GM21528 (cell line): ENCODE data around the gene CHAF1A.

Source experiments
- ATAC-seq: cut with Tn5 transposase; IDR thresholded peaks from one replicate; pipeline ENCODE4 v1.9.1; 2021; ENCODE audit warnings: mild to moderate bottlenecking, moderate library complexity; ENCODE audit not compliant: unreplicated experiment, low FRiP score

CHAF1A gene

GRCh38 chr19:4431808-4432674, 29.6 kb downstream of the CHAF1A start:
- no peak for ATAC-seq

DNA sequence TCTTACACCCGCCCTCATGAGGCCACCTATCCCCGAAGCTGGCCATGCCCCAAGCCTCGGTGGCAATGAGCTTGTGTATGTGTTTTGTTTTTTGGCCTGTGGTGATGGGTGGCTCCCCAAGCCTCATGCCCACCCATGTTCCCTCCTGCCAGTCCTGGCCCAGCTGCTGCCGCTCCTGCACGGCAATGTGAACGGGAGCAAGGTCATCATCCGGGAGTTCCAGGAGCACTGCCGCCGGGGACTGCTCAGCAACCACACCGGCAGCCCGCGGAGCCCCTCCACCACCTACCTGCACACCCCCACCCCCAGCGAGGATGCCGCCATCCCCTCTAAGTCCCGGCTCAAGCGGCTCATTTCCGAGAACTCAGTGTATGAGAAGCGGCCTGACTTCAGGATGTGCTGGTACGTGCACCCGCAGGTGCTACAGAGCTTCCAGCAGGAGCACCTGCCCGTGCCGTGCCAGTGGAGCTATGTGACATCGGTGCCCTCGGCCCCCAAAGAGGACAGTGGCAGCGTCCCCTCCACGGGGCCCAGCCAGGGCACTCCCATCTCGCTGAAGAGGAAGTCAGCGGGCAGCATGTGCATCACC, 30.6 kb downstream of the CHAF1A start:
- no peak for ATAC-seq

- ATAC-seq: no peak
Measured at GRCh38 chr19:4434391-4434790, 32.0 kb downstream of the CHAF1A start.

- no peak for ATAC-seq
Measured at GRCh38 chr19:4436231-4436630, 33.8 kb downstream of the CHAF1A start.

- no peak for ATAC-seq
Measured at GRCh38 chr19:4437103-4437502, 34.7 kb downstream of the CHAF1A start.

GRCh38 chr19:4439243-4439642, 36.8 kb downstream of the CHAF1A start:
- ATAC-seq: no peak

DNA sequence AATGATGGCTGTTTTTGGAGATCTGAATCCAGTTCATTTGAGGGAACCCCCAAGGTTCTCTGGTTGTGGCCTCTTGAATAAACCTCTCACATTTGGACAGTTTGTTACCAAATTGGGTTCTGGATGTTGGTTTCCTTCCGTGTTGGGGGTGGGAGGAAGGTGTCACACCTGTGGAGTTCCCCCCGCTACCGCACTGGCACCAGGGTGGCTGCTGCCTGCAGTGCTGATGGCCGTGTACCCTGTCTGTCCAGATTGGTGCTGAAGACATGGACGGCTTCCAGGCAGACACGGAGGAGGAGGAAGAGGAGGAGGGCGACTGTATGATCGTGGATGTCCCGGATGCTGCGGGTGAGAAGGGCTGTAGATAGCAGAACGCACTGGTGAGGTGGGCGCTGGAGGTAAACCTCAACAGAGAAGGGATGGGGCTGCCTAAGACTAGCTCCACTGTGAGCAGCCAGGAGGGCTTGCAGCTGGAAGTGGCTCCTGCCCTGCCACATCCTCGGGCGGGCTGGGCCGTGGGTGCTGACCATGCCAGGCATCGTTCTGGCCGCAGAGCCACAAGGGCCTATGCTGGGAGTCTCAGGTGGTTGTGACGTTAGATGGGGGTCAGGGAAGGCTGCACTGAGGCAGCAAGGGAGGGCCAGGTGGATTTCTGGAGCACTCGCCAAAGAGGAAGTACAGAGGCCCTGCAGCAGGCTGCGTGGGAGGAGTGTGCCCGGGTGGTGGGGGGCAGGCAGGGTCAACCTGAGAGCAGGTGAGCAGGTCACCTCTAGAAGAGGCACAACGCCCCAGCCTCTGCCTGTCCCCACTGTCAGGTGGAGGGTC, 39.8 kb downstream of the CHAF1A start:
- ATAC-seq: no peak

- no peak for ATAC-seq
Measured at GRCh38 chr19:4442819-4443146, 40.3 kb downstream of the CHAF1A start.

- ATAC-seq: no peak
Measured at GRCh38 chr19:4443188-4443587, 40.7 kb downstream of the CHAF1A start.

DNA sequence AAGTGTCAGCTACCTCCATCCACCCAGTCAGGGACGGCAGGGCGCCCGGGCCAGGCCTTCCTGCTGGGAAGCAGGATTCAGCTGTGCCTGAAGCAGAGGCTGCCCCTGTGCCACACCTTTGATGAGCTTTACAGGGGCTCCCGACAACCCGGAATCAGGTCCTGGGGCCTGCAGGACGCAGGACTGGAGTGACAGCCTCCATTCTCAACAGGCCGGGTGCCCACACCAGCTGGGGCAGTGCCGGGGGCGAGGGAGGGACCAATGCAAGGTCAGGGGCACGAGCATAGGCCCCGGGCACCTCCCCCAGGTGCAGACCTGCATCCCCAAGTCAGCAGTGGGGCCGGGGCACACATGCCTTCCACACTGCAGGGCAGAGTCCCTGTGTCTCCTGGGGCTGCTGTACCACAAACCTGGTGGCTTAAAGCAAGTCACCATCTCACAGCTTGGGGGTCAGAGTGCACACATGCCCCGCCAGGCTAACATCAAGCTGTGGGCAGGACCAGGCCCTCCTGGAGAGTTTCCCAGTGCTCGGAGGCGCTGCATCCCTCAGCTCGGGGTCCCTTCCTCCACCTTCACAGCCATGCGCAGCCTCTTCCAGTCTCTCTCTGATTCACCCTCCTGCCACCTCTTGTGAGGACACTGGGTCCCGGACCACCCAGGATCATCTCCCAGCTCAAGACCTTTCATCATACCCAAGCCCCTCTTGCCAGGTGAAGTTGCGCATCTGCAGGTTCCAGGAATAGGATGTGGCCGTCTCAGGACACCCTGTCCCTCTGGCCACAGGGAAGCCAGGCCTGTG, 41.7 kb downstream of the CHAF1A start:
- ATAC-seq: no peak

- ATAC-seq: no peak
Measured at GRCh38 chr19:4444765-4445741, 42.6 kb downstream of the CHAF1A start.

DNA sequence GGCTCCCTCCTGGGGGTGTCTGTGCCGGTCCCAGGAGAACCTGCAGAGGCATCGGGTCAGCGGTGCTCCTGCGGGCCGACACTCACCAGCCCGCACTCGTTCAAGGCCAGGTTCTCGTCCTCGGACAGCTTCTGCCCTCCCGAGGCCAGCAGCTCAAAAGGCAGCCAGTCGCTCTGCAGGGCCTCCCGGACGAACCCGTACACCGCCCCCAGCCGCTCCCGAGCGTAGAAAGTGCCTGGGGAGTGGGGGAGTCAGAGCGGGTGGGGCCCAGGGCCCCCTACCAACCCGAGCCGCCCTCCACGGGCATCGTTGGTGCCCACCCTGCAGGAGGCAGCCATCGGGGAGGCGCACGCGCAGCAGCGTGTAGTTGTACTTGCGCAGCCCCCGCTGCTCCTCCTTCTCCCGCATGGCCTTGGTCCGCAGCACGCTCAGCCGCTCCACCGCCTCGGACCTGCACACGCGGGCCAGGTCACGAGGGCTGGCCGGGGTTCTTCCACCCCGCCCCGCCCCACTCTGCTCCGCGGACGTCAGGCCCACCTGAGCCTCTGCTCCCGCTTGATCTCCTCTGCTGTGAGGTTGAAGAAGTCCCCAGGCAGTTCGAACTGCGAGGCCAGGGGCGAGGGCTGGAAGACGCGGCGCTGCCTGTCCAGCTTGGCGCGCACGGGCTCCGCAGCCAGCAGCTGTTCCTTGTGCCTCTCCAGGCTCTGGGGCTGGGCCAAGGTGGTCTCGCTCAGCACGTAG, 43.7 kb downstream of the CHAF1A start:
- no peak for ATAC-seq

DNA sequence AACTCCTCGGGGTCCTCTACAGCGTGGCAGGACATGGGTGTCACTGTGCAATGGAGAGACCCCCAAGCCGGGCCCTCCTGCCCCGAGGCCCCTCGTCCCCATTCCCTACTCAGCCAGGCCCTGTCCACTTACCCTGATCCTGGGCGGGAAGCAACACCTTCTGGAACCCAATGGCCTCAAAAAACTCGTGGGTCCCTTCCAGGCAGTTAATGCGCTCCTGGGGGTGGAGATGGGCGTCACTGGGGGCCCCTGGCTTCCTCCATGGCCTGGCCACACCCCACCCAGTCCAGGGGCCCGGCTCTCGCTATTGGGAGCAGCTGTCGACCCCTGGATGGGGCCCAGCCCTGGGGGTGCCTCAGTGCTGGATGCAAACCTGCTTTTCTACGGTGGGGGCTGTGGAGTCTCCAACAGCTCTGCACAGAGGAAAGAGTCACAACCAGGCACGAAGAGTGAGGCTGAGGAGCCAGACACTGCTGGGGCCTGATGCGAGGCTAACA, 44.3 kb downstream of the CHAF1A start:
- no peak for ATAC-seq

DNA sequence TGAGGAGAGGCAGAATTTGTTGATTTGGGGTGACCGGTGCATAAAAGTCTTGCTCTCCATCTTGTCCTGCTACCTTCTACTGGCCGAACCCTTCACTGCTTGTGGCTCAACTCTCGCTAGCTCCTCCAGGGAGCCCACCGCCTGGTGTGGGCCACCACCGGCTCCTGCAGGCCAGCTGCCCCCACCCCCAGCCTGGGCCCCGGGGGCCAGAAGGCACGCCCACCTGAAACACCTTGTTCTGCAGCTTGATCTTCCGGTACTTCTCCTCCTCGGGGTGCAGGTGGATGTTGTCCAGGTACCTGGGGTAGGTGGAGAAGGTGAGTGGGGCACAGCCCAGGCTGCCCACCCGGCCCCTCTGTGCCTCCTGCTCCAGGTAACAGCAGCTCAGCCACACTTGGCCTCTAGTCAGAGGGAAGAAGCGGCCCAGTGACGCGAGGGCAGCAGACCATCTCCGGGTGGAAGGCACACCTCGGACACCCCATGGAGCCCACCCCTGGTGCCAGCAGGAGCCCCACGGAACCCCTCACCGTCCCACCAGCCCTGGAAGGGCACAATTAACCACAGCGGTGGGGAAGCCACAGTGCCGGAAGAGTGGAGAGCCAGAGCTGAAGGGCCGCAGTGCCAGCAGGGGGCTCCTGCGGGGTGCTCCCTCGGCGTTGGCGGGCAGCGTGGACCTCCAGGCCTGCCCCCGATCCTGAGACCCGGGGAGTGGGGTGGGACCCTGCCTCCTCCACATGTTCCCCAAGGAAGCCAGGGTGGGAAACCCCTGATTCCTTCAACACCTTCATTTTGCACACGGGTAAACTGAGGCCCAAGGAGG, 45.1 kb downstream of the CHAF1A start:
- no peak for ATAC-seq

DNA sequence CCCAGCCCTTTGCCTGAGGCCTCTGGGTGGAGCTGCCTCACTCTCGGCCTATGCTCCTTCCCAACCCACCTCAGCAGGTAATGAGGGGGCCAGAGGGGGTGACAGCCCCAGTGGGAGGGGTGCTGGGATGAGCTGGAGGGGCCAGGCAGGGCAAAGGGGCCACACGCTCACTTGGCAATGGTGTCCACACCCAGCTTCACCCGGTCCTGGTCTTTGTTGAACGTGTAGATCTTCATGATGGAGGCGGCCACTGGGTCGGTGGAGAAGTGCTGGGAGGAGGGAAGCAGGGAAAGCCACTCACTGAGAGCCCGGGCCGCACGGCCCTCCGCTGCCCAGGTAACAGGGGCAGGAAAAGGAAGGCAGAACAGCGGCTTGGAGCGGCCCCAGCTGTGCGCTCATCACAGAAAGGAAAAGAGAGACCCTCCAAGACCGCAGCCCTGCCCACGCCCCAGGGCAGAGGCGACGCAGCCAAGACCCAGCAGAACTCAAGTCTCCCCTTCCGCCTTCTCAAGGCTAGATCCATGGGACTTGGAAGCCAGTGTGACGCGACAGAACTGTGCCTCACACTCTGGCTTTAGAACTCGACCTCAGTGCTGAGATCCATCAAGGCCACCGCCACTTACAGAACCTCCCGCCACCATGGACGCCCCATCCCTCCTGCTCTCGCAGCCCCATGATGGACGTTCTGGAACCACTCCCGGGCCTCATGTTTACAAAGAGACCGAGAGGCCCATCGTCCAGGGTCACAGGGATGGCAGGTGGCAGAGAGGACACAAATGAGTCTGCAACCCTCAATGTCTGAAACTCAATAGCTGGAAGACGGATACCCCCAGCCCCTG, 45.9 kb downstream of the CHAF1A start:
- ATAC-seq: no peak

- no peak for ATAC-seq
Measured at GRCh38 chr19:4449022-4449638, 46.7 kb downstream of the CHAF1A start.
